Hematopoietic multipotent progenitor cell treated with erythropoietin and hydrocortisone succinate and interleukin-3 and kit ligand, for 6 days (in vitro differentiated cells): Measurements from ENCODE around the gene PPCDC.

Experiments used
- DNase-seq: peaks from one replicate; pipeline ENCODE4 v3.0.0-alpha.2; 2015

PPCDC gene

GRCh38 chr15:75016431-75016830 lies 7.0 kb upstream of the PPCDC start:
- DNase-seq = no peak

- no peak for DNase-seq
These were observed 3.5 kb upstream of the PPCDC start for GRCh38 chr15:75019916-75020315.

GRCh38 chr15:75021341-75021740 lies 2.0 kb upstream of the PPCDC start:
- DNase-seq = no peak

- peak; percentile 67 for DNase-seq
These were observed 608 bp upstream of the PPCDC start for GRCh38 chr15:75022783-75023180.

GRCh38 chr15:75023872-75024636 lies 664 bp downstream of the PPCDC start:
- peak; percentile 73 for DNase-seq

- DNase-seq = peak; percentile 21
These were observed 1.7 kb downstream of the PPCDC start for GRCh38 chr15:75025107-75025506.

GRCh38 chr15:75025548-75026260 lies 2.3 kb downstream of the PPCDC start:
- no peak for DNase-seq

GRCh38 chr15:75027551-75027950 lies 4.2 kb downstream of the PPCDC start:
- no peak for DNase-seq

- no peak for DNase-seq
These were observed 5.6 kb downstream of the PPCDC start for GRCh38 chr15:75028991-75029377.

- DNase-seq = peak; percentile 95
These were observed 6.1 kb downstream of the PPCDC start for GRCh38 chr15:75029378-75030022.

- peak; percentile 56 for DNase-seq
These were observed 6.6 kb downstream of the PPCDC start for GRCh38 chr15:75030023-75030413.

GRCh38 chr15:75030424-75030823 lies 7.0 kb downstream of the PPCDC start:
- DNase-seq = no peak

- DNase-seq = peak; percentile 39
These were observed 8.5 kb downstream of the PPCDC start for GRCh38 chr15:75031848-75032247.

- DNase-seq = peak; percentile 26
These were observed 9.0 kb downstream of the PPCDC start for GRCh38 chr15:75032395-75032794.

- peak; percentile 28 for DNase-seq
These were observed 10.4 kb downstream of the PPCDC start for GRCh38 chr15:75033809-75034208.

- DNase-seq = peak; percentile 66
These were observed 11.2 kb downstream of the PPCDC start for GRCh38 chr15:75034615-75035014.

GRCh38 chr15:75036212-75036616 lies 12.8 kb downstream of the PPCDC start:
- DNase-seq = no peak

GRCh38 chr15:75037685-75038084 lies 14.3 kb downstream of the PPCDC start:
- no peak for DNase-seq

GRCh38 chr15:75038231-75038630 lies 14.8 kb downstream of the PPCDC start:
- DNase-seq = peak; percentile 15

- DNase-seq = peak; percentile 96
These were observed 19.5 kb downstream of the PPCDC start for GRCh38 chr15:75042730-75043508.

- peak; percentile 99 for DNase-seq
These were observed 20.3 kb downstream of the PPCDC start for GRCh38 chr15:75043509-75044257.

- no peak for DNase-seq
These were observed 21.0 kb downstream of the PPCDC start for GRCh38 chr15:75044258-75044878.
